A673 (cell line): Measurements from ENCODE around the gene LPA. TPM values are rescaled to one million over a fixed set of nuclear protein-coding genes. Genes with fewer than 3 reads are reported as not detected.

Experiments used
- BruUV-seq: library from RNA; stranded (reverse); fragments of 400-500 nt; replicated peaks from 2 replicates; lab custom pipeline; 2021; lab: Mats Ljungman, UMichigan
- CTCF ChIA-PET: fragments of 300-600 bp; sonication (Branson Sonifier 250); formaldehyde crosslinking; loops from one replicate; lab custom pipeline; 2022; ENCODE audit warnings: antibody characterized with exemption; lab: Charles Lee
- POLR2A ChIA-PET: fragments of 300-600 bp; sonication (Branson Sonifier 250); formaldehyde crosslinking; loops from one replicate; lab custom pipeline; 2022; ENCODE audit warnings: antibody characterized with exemption; ENCODE audit not compliant: low non-redundant PET; lab: Charles Lee
- DNase-seq: peaks from one replicate; pipeline ENCODE4 v3.0.0-alpha.2; 2015; ENCODE audit warnings: low spot score
- H3K27ac ChIP-seq: fragments of 200-600 bp; sonication (generic); 2 replicates; pipeline ENCODE4 v1.5.1; 2016; ENCODE audit warnings: mixed run types, low read depth, mild to moderate bottlenecking, mixed read lengths, antibody characterized with exemption, low read length; ENCODE audit not compliant: poor library complexity, severe bottlenecking
- H3K27me3 ChIP-seq: fragments of 200-600 bp; sonication (generic); replicated peaks from 2 replicates; pipeline ENCODE4 v1.6.1; 2017; ENCODE audit warnings: mixed run types, low read depth, mild to moderate bottlenecking, mixed read lengths, antibody characterized with exemption, low read length; ENCODE audit not compliant: insufficient read depth, poor library complexity
- H3K36me3 ChIP-seq: fragments of 200-600 bp; sonication (generic); 2 replicates; pipeline ENCODE4 v1.6.1; 2016; ENCODE audit warnings: mixed run types, mild to moderate bottlenecking, mixed read lengths, antibody characterized with exemption, low read length; ENCODE audit not compliant: insufficient read depth, poor library complexity, severe bottlenecking
- H3K4me1 ChIP-seq: fragments of 200-600 bp; sonication (generic); 2 replicates; pipeline ENCODE4 v1.6.1; 2017; ENCODE audit warnings: mixed run types, mild to moderate bottlenecking, mixed read lengths, antibody characterized with exemption, low read length; ENCODE audit not compliant: insufficient read depth, poor library complexity, severe bottlenecking
- H3K4me3 ChIP-seq: fragments of 200-600 bp; sonication (generic); 2 replicates; pipeline ENCODE4 v1.5.1; 2016; ENCODE audit warnings: low read depth, mixed run types, mild to moderate bottlenecking, mixed read lengths, low read length; ENCODE audit not compliant: poor library complexity, severe bottlenecking
- H3K9me3 ChIP-seq: fragments of 200-600 bp; sonication (generic); 2 replicates; pipeline ENCODE4 v1.6.1; 2016; ENCODE audit warnings: mixed run types, low read depth, mild to moderate bottlenecking, mixed read lengths, antibody characterized with exemption, low read length; ENCODE audit not compliant: poor library complexity, severe bottlenecking
- CTCF ChIP-seq: fragments of 300-800, 200-600 bp; sonication (generic); conservative IDR thresholded peaks from 2 replicates; pipeline ENCODE4 v1.5.1; 2017; ENCODE audit warnings: low read depth, mild to moderate bottlenecking, antibody characterized with exemption, low read length, moderate library complexity, mixed read lengths
- EZH2 ChIP-seq: fragments of 200-600 bp; sonication (generic); IDR thresholded peaks from 2 replicates; pipeline ENCODE4 v1.6.1; 2017; ENCODE audit warnings: borderline replicate concordance, low read depth, mild to moderate bottlenecking, mixed read lengths, antibody characterized with exemption, low read length; ENCODE audit not compliant: poor library complexity, severe bottlenecking
- intact Hi-C: fragments of 100-400 bp; cut with micrococcal nuclease; formaldehyde crosslinking; loops from one replicate; pipeline ENCODE4 v1.10.0; 2022; ENCODE audit not compliant: unreplicated experiment
- total RNA-seq: library from RNA; stranded (reverse); gene quantifications from 2 replicates; pipeline ENCODE4 v1.2.3, GENCODE V29; 2021

Gene LPA
- total RNA-seq, 1 experiment from 2014 or later, result not detected

GRCh38 chr6:160662429-160662828 lies 1.6 kb downstream of the LPA start:
- no peaks in the 10 kb centered on the region for H3K27me3 ChIP-seq

GRCh38 chr6:160661216-160661615 lies 2.9 kb downstream of the LPA start:
- TF ChIP-seq CTCF, result no peak
- TF ChIP-seq EZH2, result no peak
- H3K9me3 ChIP-seq, result no peaks in the 10 kb centered on the region
- no peak for DNase-seq
- no peak overlapping the region for H3K4me3 ChIP-seq
- intact Hi-C loops, result no loop called here
- H3K4me1 ChIP-seq, result no peaks in the 10 kb centered on the region
- no peaks in the 10 kb centered on the region for H3K27me3 ChIP-seq
- no peak overlapping the region for H3K27ac ChIP-seq
- ChIA-PET POLR2A (no interaction called here), CTCF (no interaction called here)
- no TSS peak for BruUV-seq
- no peaks in the 10 kb centered on the region for H3K36me3 ChIP-seq

More at GRCh38 chr6:160662429-160662828, 1.6 kb downstream of the LPA start:
- no peaks in the 10 kb centered on the region for H3K4me1 ChIP-seq
- POLR2A ChIA-PET, result no interaction called here
- no peak overlapping the region for H3K4me3 ChIP-seq
- no peak for DNase-seq
- intact Hi-C loops, result no loop called here
- CTCF ChIA-PET, result no interaction called here
- TF ChIP-seq EZH2 (no peak), CTCF (no peak)
- no peaks in the 10 kb centered on the region for H3K9me3 ChIP-seq
- H3K27ac ChIP-seq, result no peak overlapping the region
- no peaks in the 10 kb centered on the region for H3K36me3 ChIP-seq
- BruUV-seq, result no TSS peak

DNA sequence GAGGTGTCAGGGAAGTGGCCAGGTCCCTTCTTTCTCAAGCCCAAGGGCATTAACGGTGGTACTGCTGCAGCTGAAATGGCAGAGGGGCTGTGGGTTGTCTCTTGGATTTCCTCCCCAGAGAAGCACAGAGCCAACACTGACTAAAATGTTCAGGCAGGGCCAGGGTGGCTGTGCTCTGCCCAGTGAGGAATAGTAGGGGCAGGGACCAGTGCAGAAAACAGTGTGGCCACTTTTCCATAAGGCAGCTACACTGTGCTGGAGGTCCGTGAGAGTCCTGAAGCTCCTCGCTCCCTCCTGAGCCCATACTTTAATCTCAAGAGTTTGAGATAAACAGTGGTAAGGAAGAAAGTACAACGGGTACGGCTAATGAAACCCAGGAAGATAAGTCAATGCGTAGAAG lies 4.5 kb downstream of the LPA start:
- Histone ChIP-seq H3K27me3 (no peaks in the 10 kb centered on the region), H3K9me3 (no peaks in the 10 kb centered on the region), H3K27ac (no peak overlapping the region), H3K4me3 (no peak overlapping the region), H3K4me1 (no peaks in the 10 kb centered on the region), H3K36me3 (no peaks in the 10 kb centered on the region)
- no peak for TF ChIP-seq EZH2
- ChIA-PET POLR2A (no interaction called here), CTCF (no interaction called here)
- intact Hi-C loops, result no loop called here
- no TSS peak for BruUV-seq
- DNase-seq, result no peak

DNA sequence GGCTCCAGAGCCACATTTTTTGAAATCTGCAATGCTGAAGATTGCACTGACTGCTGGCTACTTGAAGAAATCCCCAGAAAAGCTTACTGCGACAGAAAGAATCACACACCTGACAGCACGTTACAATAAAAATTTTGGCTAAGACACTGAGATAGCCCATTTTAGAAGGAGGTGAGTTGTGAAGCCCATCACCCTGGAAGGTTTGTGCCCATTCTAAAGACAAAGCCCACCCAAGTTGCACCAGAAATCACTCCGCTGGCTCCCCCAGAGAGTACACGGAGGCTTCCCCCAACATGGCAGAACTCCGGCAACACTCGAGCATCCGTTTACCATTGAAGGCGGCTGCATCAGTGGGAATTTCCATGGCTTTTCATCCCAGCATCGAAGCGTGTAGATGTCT lies 29.4 kb downstream of the LPA start:
- no TSS peak for BruUV-seq
- H3K36me3 ChIP-seq, result no peaks in the 10 kb centered on the region
- no peaks in the 10 kb centered on the region for H3K9me3 ChIP-seq
- no peaks in the 10 kb centered on the region for H3K4me1 ChIP-seq
- ChIA-PET CTCF (no interaction called here), POLR2A (no interaction called here)
- H3K27ac ChIP-seq, result no peak overlapping the region
- intact Hi-C loops, result no loop called here
- no peak for DNase-seq
- no peak for TF ChIP-seq EZH2
- TF ChIP-seq CTCF, result no peak
- H3K4me3 ChIP-seq, result no peak overlapping the region
- H3K27me3 ChIP-seq, result no peaks in the 10 kb centered on the region
